Heart left ventricle (tissue), 13 donors: ENCODE data around the gene ATP6V1B1.

Experiments used
- POLR2A ChIP-seq, 2 donors: fragments of 450-650 bp; IDR thresholded peaks; one replicate each; pipeline ENCODE4 v1.6.1; 2017; ENCODE audit warnings: antibody characterized with exemption in 2 of 2, mild to moderate bottlenecking in 2 of 2, moderate library complexity in 2 of 2
- TF ChIP-seq, protein P1 (sequence below), 12 donors: fragments of 200-600 bp; sonication (generic) in 4 of 12; IDR thresholded peaks; one replicate each; pipeline versions ENCODE4 v1.5.0 to v1.8.0; 2018 to 2022; ENCODE audit warnings: antibody characterized with exemption in 12 of 12, mild to moderate bottlenecking in 5 of 12
- donor health status: ischemic (EF 13 %, LVEDD 7.1; RV severe dilation, severe dysfunction).
- donor health status: DM: no; HTN: yes; CAD: no.
- donor health status: DM: no; HTN: no; CAD: no.
- donor health status: ischemic (EF 25% LVEDD 6.9; RV normal size, moderate dysfunction).
- donor health status: ischemic (EF 25% LVEDD 5.7; RV mildly dilated, moderate dysfunction).
- donor health status: ischemic (EF 35%, LVEDD 5.7; RV mildly dilated, moderate dysfunction).
- donor health status: nonischemic (EF 11% LVEDD 7.7; RV severe dilation, severe dysfunction).
- donor health status: DM: yes; HTN: yes; CAD: no.
- donor health status: PGD.
- donor health status: ischemic (EF 29% LVEDD 5.4; RV normal size, mild dysfunction).
- donor health status: nonischemic (EF 23%, LVEDD 6.1; RV moderate dilation, normal function).

DNA sequence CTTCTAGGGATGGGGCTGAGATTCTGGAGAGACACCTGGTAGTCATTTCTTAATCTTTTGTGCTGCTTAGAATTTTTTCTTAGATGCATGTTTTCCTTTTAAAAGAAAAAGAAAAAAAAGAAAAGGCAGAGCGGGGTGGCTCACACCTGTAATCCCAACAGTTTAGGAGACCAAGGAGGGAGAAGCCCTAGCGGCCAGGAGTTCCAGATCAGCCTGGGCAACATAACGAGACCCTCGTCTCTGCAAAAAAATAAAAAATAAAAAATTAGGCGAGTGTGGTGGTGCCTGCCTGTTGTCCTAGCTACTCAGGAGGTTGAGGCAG, 46.0 kb upstream of the ATP6V1B1 start:
- TF ChIP-seq, protein P1, sequence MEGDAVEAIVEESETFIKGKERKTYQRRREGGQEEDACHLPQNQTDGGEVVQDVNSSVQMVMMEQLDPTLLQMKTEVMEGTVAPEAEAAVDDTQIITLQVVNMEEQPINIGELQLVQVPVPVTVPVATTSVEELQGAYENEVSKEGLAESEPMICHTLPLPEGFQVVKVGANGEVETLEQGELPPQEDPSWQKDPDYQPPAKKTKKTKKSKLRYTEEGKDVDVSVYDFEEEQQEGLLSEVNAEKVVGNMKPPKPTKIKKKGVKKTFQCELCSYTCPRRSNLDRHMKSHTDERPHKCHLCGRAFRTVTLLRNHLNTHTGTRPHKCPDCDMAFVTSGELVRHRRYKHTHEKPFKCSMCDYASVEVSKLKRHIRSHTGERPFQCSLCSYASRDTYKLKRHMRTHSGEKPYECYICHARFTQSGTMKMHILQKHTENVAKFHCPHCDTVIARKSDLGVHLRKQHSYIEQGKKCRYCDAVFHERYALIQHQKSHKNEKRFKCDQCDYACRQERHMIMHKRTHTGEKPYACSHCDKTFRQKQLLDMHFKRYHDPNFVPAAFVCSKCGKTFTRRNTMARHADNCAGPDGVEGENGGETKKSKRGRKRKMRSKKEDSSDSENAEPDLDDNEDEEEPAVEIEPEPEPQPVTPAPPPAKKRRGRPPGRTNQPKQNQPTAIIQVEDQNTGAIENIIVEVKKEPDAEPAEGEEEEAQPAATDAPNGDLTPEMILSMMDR (IDR thresholded peaks at IDR 0.05), result no peak
- no peak for TF ChIP-seq POLR2A (IDR thresholded peaks at IDR 0.05)
